Spinal cord (tissue), 10 donors: Measurements from ENCODE around the gene SDK2. TPM values are rescaled to one million over a fixed set of nuclear protein-coding genes. Genes with fewer than 3 reads are reported as not detected.

Experiments
- DNase-seq, 6 donors: peaks; one replicate each; pipeline versions ENCODE4 v3.0.0 to v3.0.0-alpha.2; 2013 to 2015; ENCODE audit warnings: low spot score in 6 of 6, low read depth in 4 of 6
- H3K27ac ChIP-seq: one replicate; pipeline ENCODE4 v1.5.1; 2013; ENCODE audit warnings: low read depth, low read length, control low read depth
- H3K27me3 ChIP-seq: one replicate; pipeline ENCODE4 v1.6.1; 2013; ENCODE audit warnings: low read length; ENCODE audit not compliant: control insufficient read depth, insufficient read depth
- H3K36me3 ChIP-seq: one replicate; pipeline ENCODE4 v1.6.1; 2013; ENCODE audit warnings: low read length; ENCODE audit not compliant: control insufficient read depth, insufficient read depth
- H3K4me1 ChIP-seq: one replicate; pipeline ENCODE4 v1.6.1; 2013; ENCODE audit warnings: low read length; ENCODE audit not compliant: control insufficient read depth, insufficient read depth
- H3K4me3 ChIP-seq: one replicate; pipeline ENCODE4 v1.5.1; 2013; ENCODE audit warnings: low read depth, low read length, control low read depth
- H3K9me3 ChIP-seq: one replicate; pipeline ENCODE4 v1.6.1; 2013; ENCODE audit warnings: low read length; ENCODE audit not compliant: control insufficient read depth, insufficient read depth
- WGBS: methylation state at CpG from one replicate; pipeline ENCODE4 v1.1.5; 2013; ENCODE audit warnings: missing lambda C conversion rate; ENCODE audit not compliant: insufficient coverage; 5-methylcytosine and 5-hydroxymethylcytosine counted together
- polyA plus RNA-seq, 2 donors: library from polyadenylated mRNA; unstranded; fragments of 120-200 nt; gene quantifications; one replicate each; pipeline ENCODE4 v1.2.1, GENCODE V29; 2013; ENCODE audit not compliant: insufficient read length in 2 of 2
- total RNA-seq, 2 donors: library from RNA; depleted of rRNA in 1 of 2; stranded (reverse); fragments of 120-200 nt in 1 of 2; fragments of >200 nt in 1 of 2; gene quantifications; one replicate each; pipeline versions ENCODE4 v1.2.3 to v1.2.4, GENCODE V29; 2013 to 2014
- donor health status: healthy.

SDK2 gene
- total and polyA plus RNA-seq, 4 donors = 10.9 to 14.4 (median 12.7) TPM

DNA sequence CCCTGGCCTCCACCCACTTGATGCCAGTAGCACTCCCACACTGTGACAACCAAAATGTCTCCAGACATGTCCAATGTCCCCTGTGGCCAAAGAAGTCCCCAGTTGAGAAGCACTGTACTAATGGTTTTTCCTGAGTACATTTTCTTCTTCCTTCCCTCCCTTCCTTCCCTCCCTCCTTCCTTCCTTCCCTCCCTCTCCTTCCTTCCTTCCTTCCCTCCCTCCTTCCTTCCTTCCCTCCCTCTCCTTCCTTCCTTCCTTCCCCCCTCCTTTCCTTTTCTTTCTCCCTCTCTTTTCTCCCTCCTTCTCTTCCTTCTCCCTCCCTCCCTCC, 255.7 kb downstream of the SDK2 start:
- no peak for DNase-seq
- H3K4me3 ChIP-seq = no peak overlapping the region
- peaks cover 69% of the 10 kb centered on the region for H3K36me3 ChIP-seq
- no peaks in the 10 kb centered on the region for H3K27me3 ChIP-seq
- H3K9me3 ChIP-seq = no peaks in the 10 kb centered on the region
- no peak overlapping the region for H3K27ac ChIP-seq
- peaks cover 3% of the 10 kb centered on the region for H3K4me1 ChIP-seq

DNA sequence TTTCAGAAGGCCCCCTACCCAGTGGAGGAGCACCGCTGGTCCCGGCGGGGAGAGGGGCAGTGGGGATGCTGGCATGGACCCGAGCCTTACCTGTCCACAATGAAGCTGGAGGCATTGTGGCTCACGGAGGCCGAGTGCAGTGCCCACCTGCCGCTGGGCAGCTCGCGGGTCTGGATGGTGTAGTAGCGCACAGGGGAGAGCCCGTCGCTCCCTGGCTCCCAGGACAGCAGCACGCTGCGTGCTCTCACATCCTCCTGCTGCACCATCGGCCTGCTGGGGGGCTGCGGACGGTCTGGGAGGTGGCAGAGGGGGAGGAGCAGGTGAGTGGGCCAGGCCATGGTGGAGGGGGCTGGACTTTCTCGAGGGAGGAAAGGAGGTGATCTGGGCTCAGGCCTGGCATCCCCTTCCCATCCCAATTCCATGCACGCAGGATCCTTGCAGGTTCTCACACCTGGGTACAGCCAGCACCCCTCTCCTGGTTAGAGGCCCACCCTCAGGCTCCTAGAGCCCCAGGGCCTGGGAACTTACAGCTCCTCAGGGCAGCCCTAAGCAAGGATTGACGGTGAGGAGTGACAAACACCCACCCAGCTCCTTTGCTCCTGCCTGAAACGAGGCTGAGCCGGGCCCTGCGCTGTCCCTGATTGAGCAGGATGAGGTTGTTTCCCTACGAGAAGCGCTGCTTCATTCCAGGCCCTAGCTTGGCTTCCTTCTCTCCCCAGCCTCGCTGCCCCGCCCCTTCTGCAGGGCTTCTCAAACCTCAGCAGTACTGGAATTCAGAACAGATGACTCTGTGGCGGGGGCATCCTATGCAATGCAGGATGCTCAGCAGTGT, 256.3 kb downstream of the SDK2 start:
- H3K27me3 ChIP-seq = no peaks in the 10 kb centered on the region
- H3K27ac ChIP-seq = no peak overlapping the region
- DNase-seq = no peak
- 82% methylated on average over 28 of the region's 28 CpGs for WGBS
- peaks cover 3% of the 10 kb centered on the region for H3K4me1 ChIP-seq
- no peak overlapping the region for H3K4me3 ChIP-seq
- H3K9me3 ChIP-seq = no peaks in the 10 kb centered on the region
- H3K36me3 ChIP-seq = peaks cover 70% of the 10 kb centered on the region

DNA sequence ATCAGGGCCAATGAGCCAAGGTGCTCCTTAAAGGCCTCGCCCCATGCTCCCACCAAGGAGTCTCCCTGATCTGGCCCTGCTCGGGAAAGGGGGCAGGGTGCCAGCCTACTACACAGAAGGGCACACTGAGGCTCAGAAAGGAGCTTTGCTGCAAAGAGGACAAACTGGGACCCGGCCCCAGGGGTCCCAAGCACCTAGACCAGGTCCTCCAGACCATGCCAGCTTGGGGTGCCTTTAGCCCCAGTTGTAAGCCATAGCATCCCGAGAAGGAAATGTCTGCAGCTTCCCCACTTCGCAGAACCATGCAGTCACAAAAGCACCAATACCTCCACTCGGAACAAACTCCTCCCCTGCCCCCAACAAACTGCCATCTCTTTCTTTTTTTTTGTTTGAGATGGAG, 257.7 kb downstream of the SDK2 start:
- Histone ChIP-seq H3K4me1 (peaks cover 3% of the 10 kb centered on the region), H3K27ac (no peak overlapping the region), H3K27me3 (no peaks in the 10 kb centered on the region), H3K36me3 (peaks cover 68% of the 10 kb centered on the region), H3K9me3 (no peaks in the 10 kb centered on the region), H3K4me3 (no peak overlapping the region)
- 88% methylated on average over 4 of the region's 6 CpGs for WGBS
- no peak for DNase-seq

DNA sequence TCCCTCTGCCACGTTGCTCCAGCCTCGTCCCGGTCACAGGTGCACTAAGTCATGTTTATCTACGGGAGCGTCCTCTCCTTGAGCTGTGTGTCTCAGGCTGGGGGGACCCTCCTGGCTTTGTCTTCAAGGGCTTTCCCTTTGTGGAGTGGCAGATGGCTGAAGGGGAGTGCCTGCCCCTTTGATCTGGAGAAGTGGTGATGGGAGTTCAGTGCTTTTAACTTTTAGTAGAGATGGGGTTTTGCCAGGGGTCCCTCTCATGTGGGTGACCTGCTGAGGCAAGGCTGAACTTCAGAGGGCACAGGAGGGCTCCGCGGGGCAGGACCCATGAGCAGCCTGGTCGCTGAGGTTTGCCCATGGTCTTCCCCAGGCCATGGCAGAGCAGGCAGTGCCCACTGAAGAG, 259.3 kb downstream of the SDK2 start:
- no peak overlapping the region for H3K4me3 ChIP-seq
- H3K36me3 ChIP-seq = peaks cover 60% of the 10 kb centered on the region
- H3K4me1 ChIP-seq = peaks cover 11% of the 10 kb centered on the region
- no peaks in the 10 kb centered on the region for H3K9me3 ChIP-seq
- no peak for DNase-seq
- H3K27ac ChIP-seq = no peak overlapping the region
- whole genome bisulfite sequencing = 85% methylated on average over 8 of the region's 8 CpGs
- H3K27me3 ChIP-seq = no peaks in the 10 kb centered on the region

DNA sequence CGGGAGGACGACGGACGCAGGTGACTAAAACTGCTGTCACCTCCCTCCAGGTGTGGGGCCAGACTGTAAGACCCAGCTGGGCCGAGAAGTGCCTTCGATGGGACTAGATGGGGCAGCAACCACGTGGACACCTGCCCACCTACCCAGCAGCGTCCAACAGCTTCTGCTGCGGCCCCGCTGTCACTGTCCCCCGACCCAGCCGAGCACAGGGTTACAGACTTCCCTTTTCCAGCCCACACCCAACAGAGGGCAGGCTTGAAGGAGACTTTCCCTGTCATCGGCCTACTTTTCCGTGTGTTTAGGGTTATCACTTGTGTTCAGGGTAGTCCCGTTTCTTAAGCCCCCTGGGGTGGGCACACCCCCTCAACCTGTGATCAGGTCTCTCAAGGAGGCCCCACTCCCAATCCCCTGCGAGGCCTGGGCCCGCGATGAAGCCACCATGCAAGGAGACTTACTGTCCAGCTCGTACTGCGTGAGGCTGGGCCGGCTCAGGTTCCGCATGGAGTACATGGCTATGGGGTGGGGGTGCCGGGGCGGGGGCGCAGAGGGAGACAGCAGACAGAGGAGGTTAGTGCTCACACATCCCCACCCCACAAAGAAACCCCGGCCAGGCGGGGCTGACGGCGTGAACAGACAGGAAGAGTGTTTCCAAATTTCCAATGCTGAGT, 263.7 kb downstream of the SDK2 start:
- Histone ChIP-seq H3K36me3 (peaks cover 52% of the 10 kb centered on the region), H3K9me3 (no peaks in the 10 kb centered on the region), H3K4me1 (peaks cover 17% of the 10 kb centered on the region), H3K4me3 (no peak overlapping the region), H3K27me3 (no peaks in the 10 kb centered on the region), H3K27ac (no peak overlapping the region)
- 88% methylated on average over 18 of the region's 29 CpGs for WGBS
- no peak for DNase-seq

DNA sequence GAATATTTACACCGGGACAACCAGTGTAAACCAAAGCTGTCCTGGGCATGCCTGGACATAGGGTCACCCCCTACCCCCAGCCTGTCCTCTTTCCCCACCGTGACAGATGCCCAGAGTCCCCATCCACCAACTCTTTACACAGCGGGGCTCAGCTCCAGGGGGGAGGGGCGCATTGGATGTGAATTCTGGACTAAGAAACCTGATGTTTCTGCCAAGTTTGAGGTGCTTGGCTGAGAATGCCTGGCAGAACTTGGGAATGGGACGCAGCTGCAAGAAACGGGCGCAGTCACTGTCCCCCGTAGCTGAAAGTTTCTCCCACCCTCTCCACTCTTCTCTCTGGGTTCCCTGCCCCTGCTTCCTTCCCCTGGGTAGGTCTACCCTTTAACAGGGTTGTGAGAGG, 264.4 kb downstream of the SDK2 start:
- DNase-seq = peak in 2 of 6 donors; percentile 49 to 90
- no peak overlapping the region for H3K27ac ChIP-seq
- H3K9me3 ChIP-seq = no peaks in the 10 kb centered on the region
- H3K27me3 ChIP-seq = no peaks in the 10 kb centered on the region
- no peak overlapping the region for H3K4me3 ChIP-seq
- peaks cover 17% of the 10 kb centered on the region for H3K4me1 ChIP-seq
- peaks cover 50% of the 10 kb centered on the region for H3K36me3 ChIP-seq
- WGBS = 38% methylated on average over 3 of the region's 8 CpGs

DNA sequence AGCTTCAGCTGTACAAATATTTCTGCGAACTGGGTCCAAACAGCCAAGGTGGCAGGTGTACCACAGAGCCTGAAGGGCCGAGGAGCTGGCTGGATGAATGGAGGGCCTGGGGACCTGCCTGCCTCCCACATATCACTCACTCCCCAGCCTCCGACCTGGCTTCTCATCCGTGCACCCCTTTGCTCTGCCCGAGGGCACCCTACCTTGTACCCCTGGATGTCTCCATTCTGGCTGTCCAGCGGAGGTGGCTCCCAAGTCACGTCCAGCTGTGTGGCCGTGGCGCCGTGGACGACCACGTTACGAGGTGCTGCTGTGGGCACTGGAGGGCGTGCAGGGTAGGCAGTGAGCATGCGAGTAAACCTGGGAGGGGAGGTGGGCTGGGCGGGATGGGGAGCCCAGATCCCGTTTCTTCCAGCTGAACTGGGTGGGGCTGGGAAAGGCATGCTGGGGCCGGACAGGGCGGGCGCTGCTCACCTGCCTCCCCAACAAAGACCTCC, 265.2 kb downstream of the SDK2 start:
- Histone ChIP-seq H3K36me3 (peaks cover 49% of the 10 kb centered on the region), H3K9me3 (no peaks in the 10 kb centered on the region), H3K27me3 (no peaks in the 10 kb centered on the region), H3K4me1 (peaks cover 17% of the 10 kb centered on the region), H3K27ac (no peak overlapping the region), H3K4me3 (no peak overlapping the region)
- WGBS = 91% methylated on average over 19 of the region's 20 CpGs
- DNase-seq = no peak

DNA sequence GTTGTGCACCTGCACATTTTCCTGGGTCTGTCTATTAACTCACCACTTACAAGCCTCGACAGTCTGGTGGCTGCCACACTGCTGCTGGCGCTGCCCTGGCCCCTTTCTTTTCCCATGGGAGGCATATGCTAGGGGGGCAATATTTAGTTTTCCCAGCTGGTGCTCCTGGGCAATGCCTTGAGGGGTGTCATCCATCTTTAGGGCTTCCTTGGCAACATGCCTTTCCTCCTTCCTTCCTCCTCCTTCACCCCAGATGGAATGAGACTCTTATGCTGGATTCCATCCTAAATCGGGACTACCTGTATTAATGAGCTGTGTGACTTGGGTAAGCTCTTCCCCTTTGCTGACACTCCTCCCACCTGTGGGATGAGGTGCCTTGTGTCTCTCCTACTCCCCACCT, 267.6 kb downstream of the SDK2 start:
- H3K36me3 ChIP-seq = peaks cover 41% of the 10 kb centered on the region
- no CpG with 5 or more reads among the region's 3 CpGs for WGBS

DNA sequence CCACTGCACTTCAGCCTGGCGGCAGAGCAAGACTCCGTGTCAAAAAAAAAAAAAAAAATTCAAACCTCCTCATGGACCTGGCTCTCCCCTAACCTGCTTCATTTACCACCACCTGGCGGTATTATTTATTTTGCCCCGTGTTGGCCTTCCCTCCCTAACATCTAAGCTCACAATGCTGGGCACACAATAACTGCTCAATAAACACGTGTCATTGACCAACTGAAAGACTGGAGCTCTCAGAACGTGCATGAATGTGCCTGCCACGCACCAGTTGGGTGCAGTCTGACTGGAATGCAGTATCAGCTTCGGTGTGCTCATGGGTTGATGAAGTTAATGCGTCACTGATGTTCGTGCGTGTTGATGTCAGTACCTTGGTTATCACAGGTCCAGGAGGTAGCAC, 268.1 kb downstream of the SDK2 start:
- H3K4me3 ChIP-seq = no peak overlapping the region
- H3K36me3 ChIP-seq = peaks cover 41% of the 10 kb centered on the region
- WGBS = 94% methylated on average over 11 of the region's 11 CpGs
- peaks cover 17% of the 10 kb centered on the region for H3K4me1 ChIP-seq
- H3K9me3 ChIP-seq = no peaks in the 10 kb centered on the region
- no peak for DNase-seq
- no peaks in the 10 kb centered on the region for H3K27me3 ChIP-seq
- H3K27ac ChIP-seq = no peak overlapping the region

More for the DNA sequence above, 267.6 kb downstream of the SDK2 start:
- Histone ChIP-seq H3K4me3 (no peak overlapping the region), H3K27me3 (no peaks in the 10 kb centered on the region), H3K4me1 (peaks cover 17% of the 10 kb centered on the region), H3K27ac (no peak overlapping the region), H3K9me3 (no peaks in the 10 kb centered on the region)
- DNase-seq = peak in 1 of 6 donors; percentile 73

DNA sequence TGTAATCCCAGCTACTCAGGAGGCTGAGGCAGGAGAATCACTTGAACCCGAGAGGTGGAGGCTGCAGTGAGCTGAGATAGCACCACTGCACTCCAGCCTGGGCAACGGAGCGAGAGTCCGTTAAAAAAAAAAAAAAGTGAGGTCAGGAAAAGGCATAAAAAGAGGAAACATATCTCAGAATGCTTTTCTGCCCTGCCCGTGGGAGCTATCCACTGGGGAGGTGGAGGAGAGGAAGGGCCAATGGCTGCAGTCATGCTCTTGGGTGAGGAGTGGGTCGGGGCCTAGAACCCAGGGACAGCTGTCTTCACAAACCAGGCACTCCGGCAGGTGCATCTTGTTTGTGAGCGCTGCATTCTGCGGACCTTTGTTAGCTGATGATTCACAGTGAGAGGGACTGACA, 272.4 kb downstream of the SDK2 start:
- H3K4me1 ChIP-seq = peaks cover 26% of the 10 kb centered on the region
- peaks cover 31% of the 10 kb centered on the region for H3K36me3 ChIP-seq
- H3K4me3 ChIP-seq = no peak overlapping the region
- WGBS = 81% methylated on average over 8 of the region's 9 CpGs
- H3K9me3 ChIP-seq = no peaks in the 10 kb centered on the region
- no peak for DNase-seq
- H3K27me3 ChIP-seq = no peaks in the 10 kb centered on the region
- H3K27ac ChIP-seq = no peak overlapping the region
